Measurements from ENCODE around the gene PHF12.
"Not testable (repeated sequence)": the region's sequence is repeated elsewhere in the genome, so short reads cannot be mapped to it uniquely, and the experiment has no call there.

Gene PHF12

GRCh38 chr17:28901866-28902818, 49.2 kb downstream of the PHF12 start:
- DNase-seq (ENCODE audit: low spot score): no peak

GRCh38 chr17:28900986-28901726, 50.2 kb downstream of the PHF12 start:
- no peak for DNase-seq (ENCODE audit: low spot score)

DNA sequence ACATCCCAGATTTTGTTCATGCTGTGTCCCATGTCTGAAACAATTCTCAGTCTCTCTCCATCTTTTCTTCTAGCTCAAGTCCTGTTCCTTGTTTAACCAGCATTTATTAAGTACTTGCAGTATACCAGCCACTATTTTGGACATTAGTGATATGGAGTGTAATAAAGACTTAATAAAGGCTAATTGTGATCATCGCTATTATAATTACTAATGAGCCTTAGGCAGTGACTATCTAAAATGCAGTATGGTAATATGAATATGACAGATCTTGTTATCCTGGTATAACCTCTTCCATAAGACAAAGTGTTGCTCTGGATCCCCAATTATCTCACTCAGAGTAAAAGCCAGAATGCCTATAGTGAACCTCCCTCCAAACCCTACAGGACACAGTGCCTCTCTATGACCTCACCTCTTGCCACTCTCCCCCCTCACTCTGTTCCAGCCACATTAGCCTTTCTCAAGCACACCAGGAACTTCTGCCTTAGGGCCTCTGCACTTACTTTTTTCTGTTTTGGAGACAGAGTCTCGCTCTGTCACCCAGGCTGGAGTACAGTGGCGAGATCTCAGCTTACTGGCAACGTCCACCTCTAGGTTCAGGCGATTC, 52.0 kb downstream of the PHF12 start:
- no peak for DNase-seq (ENCODE audit: low spot score)

DNA sequence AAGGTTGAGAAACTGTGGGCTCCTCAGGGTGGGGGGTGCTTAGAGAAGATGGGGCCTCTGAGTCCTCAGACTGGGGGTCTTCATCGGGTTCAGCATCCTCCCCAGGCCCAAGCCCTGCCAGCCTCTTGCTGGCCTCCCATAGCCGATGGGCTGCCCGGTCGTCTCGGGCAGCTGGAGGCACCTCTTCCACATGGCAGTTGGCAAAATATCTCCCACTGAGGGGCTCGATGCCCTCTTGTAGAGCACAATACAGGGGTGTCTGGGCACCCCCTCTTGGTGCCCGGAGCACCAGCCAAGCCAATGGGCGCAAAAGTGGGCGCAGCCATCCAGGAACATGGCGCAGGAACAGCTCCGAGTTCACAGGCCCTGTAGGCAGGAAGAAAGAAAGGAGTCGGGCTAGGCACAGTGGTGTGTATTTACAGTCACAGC, 52.8 kb downstream of the PHF12 start:
- no peak for DNase-seq (ENCODE audit: low spot score)

DNA sequence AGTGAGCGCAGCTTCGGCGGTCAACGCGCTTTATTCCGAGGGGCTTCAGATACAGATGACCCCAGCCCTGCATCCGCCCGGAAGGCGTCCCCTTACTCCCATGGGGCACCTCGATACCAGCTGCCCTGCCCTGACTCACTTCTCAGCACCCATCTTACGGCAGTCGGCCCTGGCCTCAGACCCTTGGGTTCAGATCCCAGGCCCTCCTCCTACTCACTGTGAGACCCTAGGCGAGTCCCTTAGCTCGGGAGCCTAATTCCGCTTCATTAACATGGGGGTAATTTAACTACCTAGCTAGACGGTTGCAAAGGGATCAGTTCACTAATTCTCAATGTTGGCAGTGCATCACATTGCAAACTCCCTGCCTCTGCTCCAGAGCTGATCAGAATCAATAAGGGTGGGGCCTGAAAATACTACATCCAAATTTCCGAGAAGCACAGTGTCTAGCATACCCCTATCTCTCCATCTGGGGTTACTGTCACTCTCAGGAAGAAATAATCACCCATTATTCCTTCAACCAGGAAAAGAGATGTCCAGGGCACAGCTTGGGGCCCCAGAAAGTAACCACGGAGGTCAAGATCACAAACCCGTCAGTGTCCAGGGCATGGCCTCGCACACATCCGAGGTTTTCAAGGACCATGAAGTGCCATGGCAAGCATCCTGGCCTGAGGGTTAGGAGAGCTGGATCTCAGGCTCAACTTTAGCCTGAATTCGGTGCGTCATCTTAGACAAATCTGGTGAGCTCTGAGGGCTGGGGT, 53.4 kb downstream of the PHF12 start:
- DNase-seq (ENCODE audit: low spot score): no peak

- DNase-seq (ENCODE audit: low spot score): peak; percentile 64
Measured at GRCh38 chr17:28896884-28897768, 54.2 kb downstream of the PHF12 start, which contains the start of gene FLOT2. TSS of gene FLOT2 (minus strand) at chr17:28897733. CDS start at chr17:28897574, 159 bp downstream.

DNA sequence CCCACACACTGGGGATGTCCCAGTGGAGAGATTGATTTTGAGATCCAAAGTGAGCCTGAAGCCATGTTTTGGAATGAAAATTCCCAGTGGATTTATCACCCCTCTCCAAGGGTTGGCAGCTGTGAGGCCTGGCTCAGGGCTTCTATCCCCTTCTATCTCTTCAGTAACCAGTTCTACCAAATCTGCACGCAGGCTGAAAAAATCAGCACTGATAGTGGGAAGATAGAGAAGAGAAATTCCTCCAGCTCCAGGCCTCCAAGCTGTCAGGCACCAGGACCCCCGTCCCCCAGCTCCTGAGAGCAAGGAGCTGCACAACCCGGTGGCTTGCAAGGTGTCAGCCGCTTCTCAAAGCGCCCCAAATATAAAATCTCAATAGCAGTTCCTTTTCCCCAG, 54.8 kb downstream of the PHF12 start:
- DNase-seq (ENCODE audit: low spot score): no peak

- DNase-seq (ENCODE audit: low spot score): no peak
Measured at GRCh38 chr17:28895794-28896447, 55.4 kb downstream of the PHF12 start.

GRCh38 chr17:28893248-28894183, 57.8 kb downstream of the PHF12 start:
- not testable (repeated sequence) for DNase-seq (ENCODE audit: low spot score)

GRCh38 chr17:28892024-28892423, 59.3 kb downstream of the PHF12 start:
- no peak for DNase-seq (ENCODE audit: low spot score)

DNA sequence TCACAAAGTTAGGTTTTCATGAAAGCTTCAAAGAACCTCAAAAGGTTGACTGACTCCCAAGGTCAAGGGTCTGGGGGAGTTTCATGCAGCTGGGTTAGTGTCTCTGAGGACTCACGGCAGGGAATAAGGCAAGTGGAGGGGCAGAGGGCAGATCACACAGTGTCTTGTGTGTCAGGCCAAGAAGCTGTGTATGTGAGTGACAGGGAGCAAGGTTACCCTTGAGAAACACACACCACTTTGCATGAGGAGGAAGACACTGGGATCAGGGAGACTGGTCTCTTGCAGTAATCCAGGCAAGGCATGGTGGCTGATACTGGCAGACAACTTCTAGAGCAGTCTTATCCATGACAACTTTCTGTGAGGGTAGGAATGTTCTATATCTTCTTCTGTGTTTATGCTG, 60.1 kb downstream of the PHF12 start:
- no peak for DNase-seq (ENCODE audit: low spot score)

DNA sequence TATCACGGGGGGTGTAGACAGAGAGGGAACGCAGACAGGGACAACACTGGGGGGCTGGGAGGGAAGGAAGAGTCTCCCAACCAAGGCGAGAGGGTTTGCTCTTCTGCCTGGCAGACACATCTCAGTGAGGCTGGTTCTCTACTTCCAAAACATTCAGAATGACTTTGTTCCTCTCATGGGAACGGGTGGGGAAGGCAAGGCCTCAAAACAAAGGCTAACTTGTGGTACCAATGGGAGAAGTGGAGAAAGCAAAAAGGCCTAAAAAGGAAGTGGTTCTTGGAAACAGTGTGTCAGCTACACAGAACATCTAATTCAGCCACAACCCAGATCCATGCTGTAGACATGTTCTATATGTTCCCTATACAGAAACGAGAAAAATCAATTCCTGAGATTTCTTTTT, 61.3 kb downstream of the PHF12 start:
- peak; percentile 32 for DNase-seq (ENCODE audit: low spot score)

- no peak for DNase-seq (ENCODE audit: low spot score)
Measured at GRCh38 chr17:28888832-28889231, 62.5 kb downstream of the PHF12 start.

- DNase-seq (ENCODE audit: low spot score): no peak
Measured at GRCh38 chr17:28887871-28888471, 63.3 kb downstream of the PHF12 start.

DNA sequence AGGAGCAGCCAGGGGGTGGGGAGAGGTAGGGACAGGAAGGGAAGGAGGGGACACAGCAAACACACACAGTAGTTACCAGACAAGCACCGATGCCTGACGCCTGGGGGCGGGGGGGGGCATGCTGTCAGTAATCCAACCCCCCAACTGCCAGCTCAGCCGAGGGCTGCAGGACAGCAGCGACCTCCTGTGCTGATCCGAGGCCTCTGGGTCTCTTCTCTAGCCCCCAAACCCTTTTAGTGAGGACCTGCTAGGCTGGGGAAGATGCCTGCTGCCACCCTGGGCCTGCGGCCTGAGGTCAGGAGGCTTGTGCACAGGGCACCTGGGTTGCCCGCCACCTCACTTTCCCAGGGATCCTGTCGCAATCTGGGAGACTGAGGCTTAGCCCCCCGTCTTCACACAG, 65.4 kb downstream of the PHF12 start:
- DNase-seq (ENCODE audit: low spot score): no peak

DNA sequence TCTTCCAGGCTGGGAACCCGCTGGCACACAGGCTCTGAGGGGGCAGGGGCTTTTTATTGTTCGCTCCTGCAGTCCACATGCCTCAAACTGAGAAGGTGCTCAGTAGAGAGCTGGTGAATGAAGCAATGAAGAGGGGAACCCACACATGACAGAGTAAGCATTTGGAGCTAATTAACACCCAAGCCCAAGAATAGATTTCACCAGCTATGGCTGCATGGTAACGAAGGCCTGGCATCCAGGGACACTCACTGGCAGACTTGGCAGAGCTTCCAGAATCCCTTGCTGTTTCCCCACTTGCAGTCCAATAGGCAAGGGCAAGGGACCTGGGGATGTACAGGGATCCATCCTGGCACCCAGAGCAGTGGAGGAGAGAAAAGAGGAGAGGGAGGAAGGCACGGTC, 66.0 kb downstream of the PHF12 start:
- peak; percentile 69 for DNase-seq (ENCODE audit: low spot score)

- no peak for DNase-seq (ENCODE audit: low spot score)
Measured at GRCh38 chr17:28883967-28884702, 67.2 kb downstream of the PHF12 start.

Measured in Ammon's horn (tissue), 1 donor.